Hematopoietic multipotent progenitor cell treated with erythropoietin and hydrocortisone succinate and interleukin-3 and kit ligand, for 4 days (in vitro differentiated cells): ENCODE measurements around the gene CISH.

Experiments used
- DNase-seq: peaks from one replicate; pipeline ENCODE4 v3.0.0-alpha.2; 2015

The CISH gene

DNA sequence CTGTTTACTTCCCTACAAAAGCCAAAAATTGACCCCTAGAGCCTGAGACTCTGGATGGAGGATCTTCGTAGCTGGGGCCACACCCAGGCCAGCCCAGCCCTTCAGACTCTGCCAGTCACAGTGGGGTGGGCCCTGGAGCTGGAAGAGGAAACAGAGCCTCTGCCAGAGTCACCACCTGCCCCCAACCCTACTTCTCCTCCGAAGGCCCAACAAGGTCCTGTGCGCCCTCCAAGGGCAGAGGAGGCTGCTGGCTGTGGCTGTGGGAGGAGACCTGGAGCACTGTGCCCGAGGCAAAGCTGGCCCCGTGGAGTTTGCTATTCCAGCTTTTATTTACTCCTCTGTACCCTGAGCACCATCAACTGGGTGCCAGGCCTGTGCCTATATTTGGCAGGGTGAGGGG, 19.0 kb downstream of the CISH start:
- DNase-seq, result peak; percentile 90

DNA sequence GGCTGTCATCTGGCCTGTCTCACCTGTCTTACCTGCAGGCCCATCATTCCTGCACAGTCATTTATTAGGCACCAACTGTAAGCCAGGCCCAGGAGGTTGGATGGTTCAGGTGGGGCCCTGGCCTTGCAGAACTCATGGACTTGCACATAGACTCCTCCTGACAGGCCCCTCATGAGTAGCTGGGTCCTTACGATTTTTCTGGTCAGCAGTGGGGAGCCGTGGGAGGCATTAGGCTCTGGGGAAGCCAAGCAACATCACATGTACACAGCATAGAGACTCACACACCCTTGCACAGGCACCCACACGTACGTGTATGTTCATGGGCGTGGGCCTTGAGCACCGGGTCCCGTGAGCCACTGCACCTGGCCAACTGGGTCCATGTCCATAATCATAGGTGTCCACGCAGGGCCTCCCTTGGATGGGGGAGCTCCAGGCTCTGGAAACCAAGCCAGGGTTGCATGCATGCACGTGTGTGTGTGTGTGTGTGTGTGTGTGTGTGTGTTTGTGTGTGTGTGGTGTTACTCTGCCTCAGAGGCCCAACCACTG, 20.3 kb downstream of the CISH start:
- DNase-seq, result no peak

GRCh38 chr3:50588759-50589433, 22.7 kb downstream of the CISH start:
- peak; percentile 88 for DNase-seq

DNA sequence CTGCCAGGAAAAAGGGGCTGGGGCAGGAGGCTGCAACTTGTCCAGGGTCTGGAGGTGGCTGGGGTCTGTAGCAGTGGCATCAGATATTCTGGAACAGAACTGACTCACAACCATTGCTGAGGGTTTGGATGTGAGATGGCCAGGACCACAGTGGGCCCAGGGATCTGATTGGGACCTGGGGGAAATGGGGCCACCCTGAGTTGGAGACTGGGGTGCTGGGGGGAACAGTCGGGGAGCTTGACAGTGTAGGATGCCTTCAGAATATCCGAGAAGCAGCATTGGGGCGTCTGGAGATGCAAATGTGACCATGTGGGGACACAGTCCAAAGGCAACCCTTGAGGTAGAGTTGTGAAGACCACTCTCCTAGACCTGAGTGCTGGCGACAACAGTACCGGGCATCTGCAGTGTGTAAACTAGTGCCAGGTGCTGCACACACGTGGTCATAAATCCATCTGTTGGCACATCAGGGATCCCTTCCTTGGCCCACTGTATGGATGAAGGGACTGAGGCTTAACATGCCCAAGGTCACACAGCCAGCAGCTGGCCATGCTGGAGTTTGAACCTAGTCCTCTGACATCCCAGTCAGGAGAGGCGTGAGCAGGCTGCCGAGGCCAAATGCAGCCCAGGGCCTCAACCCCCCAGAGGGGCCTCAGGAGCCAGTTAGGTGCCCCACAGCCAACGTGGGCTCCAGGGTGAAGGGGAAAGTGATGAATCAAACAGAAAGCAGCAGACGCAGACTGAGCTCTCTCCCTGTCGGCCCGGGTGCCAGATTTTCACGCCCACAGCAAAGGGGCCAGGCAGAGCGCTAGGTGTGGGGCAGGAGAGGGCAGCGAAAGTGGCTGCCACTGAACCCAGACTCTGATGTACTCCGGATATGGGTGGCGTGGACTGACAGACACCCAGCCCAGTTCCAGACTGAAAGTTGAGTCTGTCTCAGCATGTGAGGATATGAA, 23.5 kb downstream of the CISH start:
- DNase-seq, result no peak

- DNase-seq, result no peak
Observed at GRCh38 chr3:50587373-50587772, 24.2 kb downstream of the CISH start.

DNA sequence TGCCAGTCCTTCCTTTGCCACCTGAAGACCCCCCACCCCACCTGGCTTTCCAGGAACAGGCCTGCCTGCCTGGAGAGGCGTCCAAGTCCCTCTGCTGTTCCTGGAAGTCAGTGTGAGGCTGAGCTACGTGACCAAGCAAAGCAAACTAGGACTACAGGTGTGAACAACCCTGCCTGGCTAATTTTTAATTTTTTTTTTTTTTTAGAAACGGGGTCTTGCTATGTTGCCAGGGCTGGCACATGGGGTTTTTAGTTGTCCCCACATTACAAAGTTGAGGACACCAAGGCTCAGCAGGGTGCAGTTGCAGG, 24.9 kb downstream of the CISH start:
- DNase-seq, result no peak

DNA sequence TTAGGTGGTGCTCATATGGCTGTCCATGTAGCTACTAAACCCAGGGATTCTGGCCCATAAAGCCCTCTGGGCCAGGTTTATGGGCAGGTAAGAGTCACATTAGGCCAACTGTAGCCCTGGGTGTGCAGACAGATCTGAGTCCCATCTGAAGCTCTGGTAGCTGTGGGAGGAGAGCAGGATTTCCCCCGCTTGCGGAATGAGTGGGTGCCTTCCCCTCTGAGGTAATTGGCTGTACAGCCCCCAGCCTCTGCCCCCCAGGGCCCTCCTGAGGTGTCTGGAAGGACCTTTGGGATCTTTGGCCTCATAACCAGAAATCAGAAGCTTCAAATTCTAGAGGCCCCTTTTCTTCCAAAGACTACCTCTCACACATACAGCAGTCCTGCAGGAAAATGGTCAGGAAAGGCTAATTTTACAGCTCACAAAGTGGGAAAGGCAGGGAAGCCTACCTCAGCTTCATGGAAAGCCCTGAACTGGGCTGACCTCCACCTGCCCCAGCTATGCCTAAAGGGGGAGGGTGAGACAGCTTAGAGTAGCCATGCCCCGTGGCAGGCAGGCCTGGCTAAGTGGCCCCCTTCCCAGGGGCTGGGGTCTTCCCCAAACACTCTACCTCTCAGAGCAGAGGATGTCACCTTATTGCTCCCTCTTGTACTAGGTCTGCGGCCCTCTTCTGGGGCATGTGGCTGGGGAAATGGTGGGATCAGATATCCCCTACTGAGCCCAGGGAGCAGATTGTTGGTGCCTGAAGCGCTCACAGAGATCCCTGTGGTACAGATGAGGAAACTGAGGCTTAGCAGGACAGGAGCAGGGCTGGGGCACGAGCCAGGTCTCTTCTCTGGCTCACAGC, 25.4 kb downstream of the CISH start:
- no peak for DNase-seq

DNA sequence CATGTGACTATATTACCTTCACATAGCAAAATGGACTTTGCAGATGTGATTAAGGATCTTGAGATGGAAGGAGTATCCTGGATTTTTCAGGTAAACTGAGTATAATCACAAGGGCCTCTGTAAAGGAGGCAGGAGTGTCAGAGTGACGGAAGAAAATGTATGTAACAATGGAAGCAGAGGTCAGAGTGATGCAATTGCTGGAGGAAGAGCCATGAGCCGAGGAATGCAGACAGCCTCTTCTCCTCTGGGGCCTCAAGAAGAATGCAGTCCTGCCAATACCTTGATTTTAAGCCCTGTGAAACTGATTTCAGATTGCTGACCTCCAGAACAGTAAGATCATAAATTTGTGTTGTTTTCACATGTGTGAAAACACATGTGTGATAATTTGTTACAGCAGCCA, 27.2 kb downstream of the CISH start:
- no peak for DNase-seq

DNA sequence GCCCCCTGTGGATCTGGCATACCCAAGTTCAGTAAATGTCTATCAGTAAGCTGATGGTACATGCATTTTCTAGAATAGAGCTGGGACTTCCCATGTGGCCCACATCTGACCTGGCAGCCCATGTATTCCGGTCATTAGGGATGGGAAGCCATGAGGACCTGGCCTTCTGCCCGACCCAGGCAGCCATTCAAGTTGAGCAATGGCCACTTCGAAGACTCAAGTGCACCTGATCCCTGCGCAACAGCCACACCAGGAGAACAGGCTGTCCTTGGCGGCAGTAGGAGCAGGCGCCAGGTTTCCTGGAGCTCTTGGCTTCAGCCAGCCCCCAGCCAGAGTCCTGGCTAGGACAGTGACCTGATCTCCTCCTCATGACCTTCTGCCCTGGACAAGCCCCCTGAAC, 27.7 kb downstream of the CISH start:
- DNase-seq, result no peak

DNA sequence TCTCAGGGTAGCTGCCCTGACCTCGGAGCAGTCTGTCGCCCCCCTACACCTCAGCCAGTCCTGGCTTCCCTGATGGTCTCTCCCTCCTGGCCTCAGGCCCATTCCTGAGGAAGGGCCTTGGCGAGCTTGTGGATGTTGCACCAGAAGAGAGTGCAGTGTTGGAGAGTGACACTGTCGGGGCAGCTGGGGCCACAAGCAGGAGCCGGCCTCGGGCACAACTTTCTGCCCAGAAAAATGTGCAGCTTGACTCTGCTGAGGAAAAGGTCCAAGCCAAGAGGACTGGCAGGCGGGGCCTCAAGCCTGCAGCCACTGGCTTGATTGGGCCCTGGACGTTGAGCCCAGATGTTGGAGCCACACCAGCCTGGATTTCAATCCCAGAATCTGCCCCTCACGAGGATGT, 29.5 kb downstream of the CISH start:
- DNase-seq, result no peak

- no peak for DNase-seq
Observed at GRCh38 chr3:50581459-50581842, 30.1 kb downstream of the CISH start.

DNA sequence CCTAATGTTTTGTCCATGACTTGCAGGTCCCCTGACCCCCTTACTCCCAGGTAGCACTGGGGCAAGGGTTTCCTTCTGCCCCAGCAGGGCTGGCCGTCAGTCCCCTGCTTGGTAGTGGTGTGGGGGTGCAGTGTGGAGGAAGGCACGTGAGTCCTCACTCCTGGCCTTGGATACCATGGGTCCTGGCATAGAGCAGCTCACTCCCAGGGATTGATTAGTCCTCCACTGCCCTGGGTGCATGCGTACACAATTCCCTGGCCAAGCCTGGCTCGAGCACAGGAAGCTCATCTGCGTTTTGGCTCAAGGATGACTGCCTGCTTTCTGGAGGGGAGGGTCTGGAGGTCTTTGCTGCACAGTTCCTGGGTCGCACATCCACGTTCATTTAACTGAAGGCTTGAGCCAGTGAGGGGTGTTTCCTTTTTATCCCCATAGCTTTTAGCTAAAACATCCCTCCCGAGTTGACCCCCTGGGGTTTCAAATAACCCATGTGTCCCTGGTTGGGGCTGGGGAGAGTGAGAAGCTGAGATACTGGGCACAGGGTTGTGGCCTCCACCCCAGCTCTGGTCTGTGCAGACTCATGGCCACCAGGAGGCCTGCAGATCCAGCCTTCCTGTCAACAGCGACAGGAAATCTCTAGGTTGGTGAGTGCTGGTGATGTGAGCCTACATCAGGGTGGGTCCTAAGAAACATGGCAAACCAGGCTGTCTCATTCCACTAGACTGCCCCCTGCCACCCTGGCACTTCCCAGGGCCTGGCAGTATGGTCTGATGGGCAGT, 30.7 kb downstream of the CISH start:
- DNase-seq, result no peak

GRCh38 chr3:50577348-50577747, 34.2 kb downstream of the CISH start:
- no peak for DNase-seq

DNA sequence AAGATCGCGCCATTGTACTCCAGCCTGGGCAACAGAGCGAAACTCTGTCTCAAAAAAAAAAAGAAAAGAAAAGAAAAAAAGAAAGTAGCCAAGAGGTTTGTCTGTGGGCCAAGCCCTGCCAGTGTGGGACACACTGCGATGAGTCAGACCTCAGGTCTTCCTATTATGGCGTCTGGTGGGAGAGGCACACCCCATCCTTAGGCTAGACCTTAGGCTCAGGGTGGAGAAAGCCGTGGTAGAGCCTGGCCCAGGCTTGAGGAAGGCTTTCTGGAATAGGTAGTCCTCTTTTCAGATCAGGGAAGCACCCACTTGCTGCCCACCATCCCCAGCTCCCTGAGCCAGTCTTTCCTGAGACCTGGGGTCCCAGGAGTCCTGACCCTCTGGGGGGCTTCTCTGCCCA, 36.2 kb downstream of the CISH start:
- DNase-seq, result peak; percentile 38

- DNase-seq, result no peak
Observed at GRCh38 chr3:50574444-50574831, 37.1 kb downstream of the CISH start.

DNA sequence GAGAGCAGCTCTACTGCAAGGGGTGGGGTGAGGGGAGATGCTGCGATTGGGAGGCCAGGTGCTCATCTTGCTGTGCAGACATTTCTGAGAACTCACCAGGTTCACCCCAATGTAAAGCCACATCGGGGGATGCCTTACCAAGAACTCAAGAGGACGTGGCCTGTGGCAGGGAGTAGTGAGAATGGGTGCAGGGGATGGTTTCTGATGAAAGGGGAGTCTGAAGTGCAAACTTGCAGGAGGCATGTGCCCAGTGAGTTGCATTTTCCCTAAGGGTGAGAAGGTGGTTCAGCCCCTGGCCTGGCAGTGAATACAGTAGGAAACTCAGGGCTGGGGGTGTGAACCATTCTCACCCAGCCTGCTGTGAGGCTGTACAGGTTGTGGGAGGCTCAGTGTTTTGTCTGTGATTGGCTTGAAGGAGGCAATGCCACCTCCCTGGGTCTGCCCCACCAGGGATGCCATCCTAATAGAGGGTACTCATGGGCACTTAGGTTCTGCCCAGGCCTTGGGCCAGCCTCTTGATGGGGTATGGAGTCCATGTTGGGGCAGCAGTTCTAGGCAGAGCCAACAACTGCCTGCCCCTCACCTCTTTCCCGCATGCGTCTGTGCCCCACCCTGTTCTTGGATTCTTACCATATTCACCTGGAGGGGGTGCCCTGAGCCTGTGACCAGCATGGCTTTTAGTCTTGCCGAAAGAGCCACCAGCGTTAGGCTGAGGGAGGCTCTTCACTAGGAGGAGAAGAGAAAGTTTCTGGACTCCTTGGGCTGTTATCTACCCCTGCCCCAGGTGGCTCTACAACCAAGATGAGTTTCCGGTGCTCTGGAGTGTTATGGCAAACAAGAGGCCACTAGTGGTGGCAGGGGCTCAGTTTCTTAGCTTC, 37.8 kb downstream of the CISH start:
- DNase-seq, result peak; percentile 53

- peak; percentile 51 for DNase-seq
Observed at GRCh38 chr3:50572801-50573371, 38.7 kb downstream of the CISH start.

DNA sequence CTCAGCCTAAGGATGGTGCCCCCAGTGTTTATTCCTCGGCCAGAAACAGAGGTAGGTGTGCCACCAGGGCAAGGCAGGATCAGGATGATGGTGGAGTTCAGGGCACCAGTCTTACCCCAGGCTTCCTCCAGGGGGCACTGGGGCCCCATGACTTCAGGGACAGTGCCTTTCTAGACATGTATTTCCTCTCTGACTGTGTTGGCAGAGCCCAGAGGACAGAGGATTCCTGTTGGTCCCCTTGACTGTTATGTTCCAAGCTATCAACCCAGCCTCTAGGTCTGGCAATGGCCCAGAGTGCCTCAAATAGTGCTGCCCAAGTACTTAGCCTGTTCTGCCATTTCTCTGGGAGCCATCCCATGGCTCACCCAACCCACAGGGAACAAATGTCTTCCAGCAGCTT, 39.4 kb downstream of the CISH start:
- DNase-seq, result peak; percentile 92

GRCh38 chr3:50571486-50571885, 40.1 kb downstream of the CISH start:
- DNase-seq, result no peak

DNA sequence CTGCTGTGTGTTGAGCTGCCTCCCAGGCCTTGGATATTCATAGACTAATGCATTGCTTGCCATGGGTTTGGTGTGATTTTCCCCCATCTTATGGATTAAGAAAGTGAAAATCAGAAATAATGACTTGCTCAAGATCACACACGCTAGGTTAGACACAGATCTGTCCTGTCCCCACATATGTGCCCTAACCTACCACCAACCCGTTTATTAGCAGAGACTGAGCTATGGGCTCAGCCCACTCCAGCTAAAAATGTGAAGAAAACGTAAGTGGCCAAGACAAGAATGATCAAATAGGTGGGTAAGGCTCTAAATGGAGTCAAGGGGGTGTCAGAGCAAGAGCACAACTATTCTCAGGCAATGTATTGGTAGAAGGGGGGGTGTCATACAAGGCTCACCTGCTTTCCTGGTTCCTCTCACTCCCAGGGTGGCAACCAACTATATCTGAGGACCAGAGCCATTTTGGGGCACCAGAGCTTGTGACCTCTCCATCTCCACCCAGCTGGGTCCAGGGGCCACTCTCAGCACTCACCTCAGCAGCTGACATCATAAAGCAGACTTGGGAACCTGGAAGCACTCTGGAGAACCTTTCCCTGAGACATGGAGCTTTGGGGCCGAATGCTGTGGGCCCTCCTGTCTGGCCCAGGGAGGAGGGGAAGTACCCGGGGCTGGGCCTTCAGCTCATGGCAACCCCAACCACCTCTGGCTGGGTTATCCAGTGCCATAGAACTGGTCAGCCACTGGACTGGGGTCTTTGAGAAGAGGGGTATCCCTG, 40.9 kb downstream of the CISH start:
- DNase-seq, result no peak
